Stimulated activated CD8-positive, alpha-beta memory T cell treated with anti-CD3 and anti-CD28 coated beads, Interleukin-7, amount 100 ng/mL, for 4 hours (primary cell): Measurements from ENCODE around the gene L2HGDH.

Source experiments
- DNase-seq, 2 donors: peaks; one replicate each; pipeline ENCODE4 v3.0.0-alpha.2; 2020; ENCODE audit warnings: low read depth in 2 of 2

The L2HGDH gene

GRCh38 chr14:50229681-50230080, 82.3 kb downstream of the L2HGDH start:
- no peak for DNase-seq

GRCh38 chr14:50228313-50228712, 83.7 kb downstream of the L2HGDH start:
- no peak for DNase-seq

GRCh38 chr14:50225974-50226297, 86.1 kb downstream of the L2HGDH start:
- no peak for DNase-seq

GRCh38 chr14:50225067-50225973, 86.7 kb downstream of the L2HGDH start:
- DNase-seq, result no peak

- DNase-seq, result no peak
Measured at GRCh38 chr14:50222055-50222613, 89.9 kb downstream of the L2HGDH start.

- DNase-seq, result no peak
Measured at GRCh38 chr14:50218501-50218900, 93.5 kb downstream of the L2HGDH start.

GRCh38 chr14:50215416-50215815, 96.6 kb downstream of the L2HGDH start:
- DNase-seq, result no peak

- DNase-seq, result no peak
Measured at GRCh38 chr14:50213795-50214194, 98.2 kb downstream of the L2HGDH start.

- DNase-seq, result no peak
Measured at GRCh38 chr14:50212726-50213125, 99.3 kb downstream of the L2HGDH start.

GRCh38 chr14:50210074-50210473, 102.0 kb downstream of the L2HGDH start:
- no peak for DNase-seq

- DNase-seq, result no peak
Measured at GRCh38 chr14:50198499-50198898, 113.5 kb downstream of the L2HGDH start.

GRCh38 chr14:50191499-50191898, 120.5 kb downstream of the L2HGDH start:
- no peak for DNase-seq
